ENCODE measurements around the gene NELFCD.
"Not testable (repeated sequence)": the region's sequence is repeated elsewhere in the genome, so short reads cannot be mapped to it uniquely, and the experiment has no call there.

NELFCD gene

GRCh38 chr20:58965270-58966064 is 15.6 kb upstream of the NELFCD start:
- H3K27me3 Mint-ChIP-seq = peaks cover 6% of the 10 kb centered on the region
- peak overlapping the region in 1 of 2 donors; percentile 54 for H3K27ac Mint-ChIP-seq
- DNase-seq (no peak), ATAC-seq (no peak)
- no peak overlapping the region for H3K4me3 Mint-ChIP-seq
- peaks cover 0 to 7% of the 10 kb centered on the region in 2 donors for H3K9me3 Mint-ChIP-seq
- H3K4me1 Mint-ChIP-seq = no peaks in the 10 kb centered on the region

GRCh38 chr20:58967652-58968429 is 13.2 kb upstream of the NELFCD start:
- DNase-seq (no peak), ATAC-seq (no peak)
- Mint-ChIP-seq H3K9me3 (peaks cover 0 to 7% of the 10 kb centered on the region in 2 donors), H3K4me1 (no peaks in the 10 kb centered on the region), H3K27ac (no peak overlapping the region), H3K27me3 (peaks cover 6% of the 10 kb centered on the region), H3K4me3 (no peak overlapping the region)

GRCh38 chr20:58969439-58969838 is 11.6 kb upstream of the NELFCD start:
- no peak overlapping the region for H3K4me3 Mint-ChIP-seq
- no peaks in the 10 kb centered on the region for H3K4me1 Mint-ChIP-seq
- no peak for ATAC-seq
- DNase-seq = no peak
- H3K27ac Mint-ChIP-seq = no peak overlapping the region
- peaks cover 6% of the 10 kb centered on the region for H3K27me3 Mint-ChIP-seq
- peaks cover 4 to 7% of the 10 kb centered on the region in 2 donors for H3K9me3 Mint-ChIP-seq

GRCh38 chr20:58970146-58970545 is 10.9 kb upstream of the NELFCD start:
- ATAC-seq = no peak
- H3K9me3 Mint-ChIP-seq = peaks cover 6 to 7% of the 10 kb centered on the region in 2 donors
- no peak overlapping the region for H3K4me3 Mint-ChIP-seq
- no peaks in the 10 kb centered on the region for H3K4me1 Mint-ChIP-seq
- H3K27ac Mint-ChIP-seq = no peak overlapping the region
- peaks cover 6% of the 10 kb centered on the region for H3K27me3 Mint-ChIP-seq
- DNase-seq = no peak

- ATAC-seq (no peak), DNase-seq (no peak)
- H3K27me3 Mint-ChIP-seq = peaks cover 6% of the 10 kb centered on the region
- H3K9me3 Mint-ChIP-seq = peaks cover 9 to 18% of the 10 kb centered on the region in 2 donors
- H3K4me1 Mint-ChIP-seq = no peaks in the 10 kb centered on the region
- H3K4me3 Mint-ChIP-seq = no peak overlapping the region
- H3K27ac Mint-ChIP-seq = no peak overlapping the region
Measured at GRCh38 chr20:58971429-58971828, 9.6 kb upstream of the NELFCD start.

- Mint-ChIP-seq H3K4me3 (no peak overlapping the region), H3K9me3 (peaks cover 15 to 25% of the 10 kb centered on the region in 2 donors), H3K4me1 (no peaks in the 10 kb centered on the region), H3K27me3 (peaks cover 6% of the 10 kb centered on the region), H3K27ac (no peak overlapping the region)
- DNase-seq = no peak
- no peak for ATAC-seq
Measured at GRCh38 chr20:58973179-58973578, 7.9 kb upstream of the NELFCD start.

- no peak for DNase-seq
- H3K27ac Mint-ChIP-seq = no peak overlapping the region
- no peaks in the 10 kb centered on the region for H3K4me1 Mint-ChIP-seq
- H3K4me3 Mint-ChIP-seq = no peak overlapping the region
- H3K27me3 Mint-ChIP-seq = peaks cover 6% of the 10 kb centered on the region
- no peak for ATAC-seq
- peaks cover 15 to 25% of the 10 kb centered on the region in 2 donors for H3K9me3 Mint-ChIP-seq
Measured at GRCh38 chr20:58973866-58974265, 7.2 kb upstream of the NELFCD start.

- Mint-ChIP-seq H3K4me3 (no peak overlapping the region), H3K4me1 (no peaks in the 10 kb centered on the region), H3K9me3 (peaks cover 8 to 25% of the 10 kb centered on the region in 2 donors), H3K27me3 (no peaks in the 10 kb centered on the region), H3K27ac (no peak overlapping the region)
- no peak for ATAC-seq
- DNase-seq = no peak
Measured at GRCh38 chr20:58975353-58975752, 5.7 kb upstream of the NELFCD start.

- H3K27me3 Mint-ChIP-seq = no peaks in the 10 kb centered on the region
- no peak overlapping the region for H3K27ac Mint-ChIP-seq
- peak; percentile 13 for ATAC-seq
- no peak for DNase-seq
- no peaks in the 10 kb centered on the region for H3K4me1 Mint-ChIP-seq
- H3K9me3 Mint-ChIP-seq = peaks cover 8 to 25% of the 10 kb centered on the region in 2 donors
- H3K4me3 Mint-ChIP-seq = no peak overlapping the region
Measured at GRCh38 chr20:58976061-58976730, 4.9 kb upstream of the NELFCD start.

GRCh38 chr20:58978351-58979190 is 2.5 kb upstream of the NELFCD start:
- Mint-ChIP-seq H3K4me1 (peaks cover 16% of the 10 kb centered on the region), H3K9me3 (peaks cover 8 to 25% of the 10 kb centered on the region in 2 donors), H3K4me3 (no peak overlapping the region), H3K27me3 (no peaks in the 10 kb centered on the region), H3K27ac (no peak overlapping the region)
- no peak for DNase-seq
- no peak for ATAC-seq

GRCh38 chr20:58981628-58982364 is 740 bp downstream of the NELFCD start:
- peak overlapping the region; percentile 81 to 88 for H3K27ac Mint-ChIP-seq
- peak; percentile 8 for ATAC-seq
- H3K27me3 Mint-ChIP-seq = no peaks in the 10 kb centered on the region
- H3K9me3 Mint-ChIP-seq = peaks cover 2 to 3% of the 10 kb centered on the region in 2 donors
- peak overlapping the region; percentile 82 to 88 for H3K4me3 Mint-ChIP-seq
- peaks cover 29% of the 10 kb centered on the region for H3K4me1 Mint-ChIP-seq
- DNase-seq = peak in 1 of 2 donors; percentile 12

- peak; percentile 41 for ATAC-seq
- Mint-ChIP-seq H3K27ac (peak overlapping the region; percentile 69 to 79), H3K4me1 (peaks cover 29% of the 10 kb centered on the region), H3K27me3 (no peaks in the 10 kb centered on the region), H3K4me3 (peak overlapping the region; percentile 82 to 88), H3K9me3 (no peaks in the 10 kb centered on the region)
- no peak for DNase-seq
Measured at GRCh38 chr20:58982406-58983114, 1.5 kb downstream of the NELFCD start.

GRCh38 chr20:58983115-58983468 is 2.0 kb downstream of the NELFCD start:
- not testable (repeated sequence) for DNase-seq, ATAC-seq, H3K9me3 Mint-ChIP-seq, H3K27me3 Mint-ChIP-seq
- Mint-ChIP-seq H3K4me1 (peaks cover 29% of the 10 kb centered on the region), H3K4me3 (peak overlapping the region; percentile 82 to 88), H3K27ac (peak overlapping the region in 1 of 2 donors; percentile 42)

- no peak for DNase-seq
- Mint-ChIP-seq H3K4me1 (peaks cover 29% of the 10 kb centered on the region), H3K27me3 (no peaks in the 10 kb centered on the region), H3K9me3 (no peaks in the 10 kb centered on the region), H3K27ac (peak overlapping the region in 1 of 2 donors; percentile 66), H3K4me3 (no peak overlapping the region)
- ATAC-seq = no peak
Measured at GRCh38 chr20:58984691-58985090, 3.6 kb downstream of the NELFCD start.
